BJ (cell line): ENCODE results near the gene TGFBRAP1. TPM values are rescaled to one million over a fixed set of nuclear protein-coding genes. Genes with fewer than 3 reads are reported as not detected.

Experiments used
- CTCF ChIA-PET: fragments of 350-600 bp; formaldehyde crosslinking; extraction: SDS; loops from one replicate; lab custom pipeline; 2021; ENCODE audit warnings: antibody characterized with exemption, inconsistent platforms; lab: Yijun Ruan, JAX
- POLR2A ChIA-PET: fragments of 300-600 bp; sonication (Branson Sonifier 250); formaldehyde crosslinking; extraction: SDS; loops from one replicate; lab custom pipeline; 2021; ENCODE audit warnings: antibody characterized with exemption; lab: Charles Lee
- DNase-seq: peaks from one replicate; pipeline ENCODE4 v3.0.0-alpha.2; 2011; ENCODE audit warnings: low read depth
- H3K27me3 ChIP-seq: 2 replicates; pipeline ENCODE4 v1.6.0; 2011; ENCODE audit warnings: low read length; ENCODE audit not compliant: control insufficient read depth, insufficient read depth
- H3K36me3 ChIP-seq: 2 replicates; pipeline ENCODE4 v1.5.1; 2011; ENCODE audit warnings: low read length; ENCODE audit not compliant: control insufficient read depth, insufficient read depth
- H3K4me3 ChIP-seq: 2 replicates; pipeline ENCODE4 v1.5.1; 2011; ENCODE audit warnings: low read depth, mild to moderate bottlenecking, control low read depth, low read length
- polyA plus RNA-seq: library from polyadenylated mRNA; depleted of rRNA; stranded (reverse); fragments of >200 nt; gene quantifications from 2 replicates; pipeline ENCODE4 v1.2.3, GENCODE V29; 2011
- TF ChIP-seq, protein P1 (sequence below): IDR thresholded peaks from 2 replicates; pipeline ENCODE4 v1.5.1; 2011; ENCODE audit warnings: low read depth, mild to moderate bottlenecking, control low read depth, inconsistent platforms, low read length, moderate library complexity; ENCODE audit not compliant: insufficient read depth

Gene TGFBRAP1
- polyA plus RNA-seq, 1 experiment, result 8.3 TPM

DNA sequence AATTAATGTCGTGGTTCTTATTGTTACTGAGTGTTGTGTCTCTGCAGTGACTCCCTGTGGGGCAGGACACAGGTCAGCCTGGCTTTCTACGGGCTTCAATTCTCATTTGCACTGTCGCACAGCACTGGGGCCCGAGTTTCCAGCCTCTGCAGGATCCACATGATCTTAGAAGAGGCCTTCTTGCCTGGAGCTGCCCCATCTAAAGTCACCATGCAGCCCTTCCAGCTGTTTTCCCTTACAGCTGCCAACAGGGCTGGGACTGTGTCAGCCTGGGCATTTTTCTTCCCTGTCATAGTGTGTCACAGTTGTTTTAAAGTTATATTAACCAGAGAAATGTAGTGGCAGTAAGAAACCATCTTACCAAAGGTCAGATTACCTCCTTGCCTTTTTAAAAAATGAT lies 42.3 kb upstream of the TGFBRAP1 start:
- ChIA-PET POLR2A (no interaction called here), CTCF (interaction anchor here (0.6 to 3.6 kb wide), 4 partner anchors 13 to 151 kb away, joined by 3 to 12 read pairs (median 5); no protein-coding TSS in a partner anchor)
- no peak overlapping the region for H3K4me3 ChIP-seq
- H3K36me3 ChIP-seq, result peaks cover 47% of the 10 kb centered on the region
- no peak for DNase-seq
- no peaks in the 10 kb centered on the region for H3K27me3 ChIP-seq
- TF ChIP-seq, protein P1, sequence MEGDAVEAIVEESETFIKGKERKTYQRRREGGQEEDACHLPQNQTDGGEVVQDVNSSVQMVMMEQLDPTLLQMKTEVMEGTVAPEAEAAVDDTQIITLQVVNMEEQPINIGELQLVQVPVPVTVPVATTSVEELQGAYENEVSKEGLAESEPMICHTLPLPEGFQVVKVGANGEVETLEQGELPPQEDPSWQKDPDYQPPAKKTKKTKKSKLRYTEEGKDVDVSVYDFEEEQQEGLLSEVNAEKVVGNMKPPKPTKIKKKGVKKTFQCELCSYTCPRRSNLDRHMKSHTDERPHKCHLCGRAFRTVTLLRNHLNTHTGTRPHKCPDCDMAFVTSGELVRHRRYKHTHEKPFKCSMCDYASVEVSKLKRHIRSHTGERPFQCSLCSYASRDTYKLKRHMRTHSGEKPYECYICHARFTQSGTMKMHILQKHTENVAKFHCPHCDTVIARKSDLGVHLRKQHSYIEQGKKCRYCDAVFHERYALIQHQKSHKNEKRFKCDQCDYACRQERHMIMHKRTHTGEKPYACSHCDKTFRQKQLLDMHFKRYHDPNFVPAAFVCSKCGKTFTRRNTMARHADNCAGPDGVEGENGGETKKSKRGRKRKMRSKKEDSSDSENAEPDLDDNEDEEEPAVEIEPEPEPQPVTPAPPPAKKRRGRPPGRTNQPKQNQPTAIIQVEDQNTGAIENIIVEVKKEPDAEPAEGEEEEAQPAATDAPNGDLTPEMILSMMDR, result no peak

DNA sequence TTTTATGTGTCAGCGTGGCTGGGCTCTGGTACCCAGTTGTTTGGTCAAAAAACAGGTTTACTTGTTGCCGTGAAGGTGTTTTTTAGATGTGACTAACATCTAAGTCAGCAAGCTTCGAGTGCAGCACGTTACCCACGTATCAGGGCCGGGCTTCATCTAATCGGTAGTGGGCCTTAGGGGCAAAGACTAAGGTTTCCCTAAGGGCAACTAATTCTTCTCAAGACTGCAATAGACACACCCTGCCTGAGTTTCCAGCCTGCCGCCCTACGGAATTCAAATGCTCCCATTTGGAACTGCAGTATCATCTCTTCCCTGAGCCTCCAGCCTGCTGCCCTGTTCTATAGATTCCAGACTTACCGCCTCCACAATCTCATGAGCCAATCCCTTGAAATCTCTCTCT lies 41.6 kb upstream of the TGFBRAP1 start:
- Histone ChIP-seq H3K4me3 (no peak overlapping the region), H3K36me3 (peaks cover 49% of the 10 kb centered on the region), H3K27me3 (no peaks in the 10 kb centered on the region)
- ChIA-PET CTCF (interaction anchor here (1.3 to 1.5 kb wide), 4 partner anchors 22 to 150 kb away, joined by 3 to 7 read pairs (median 3); no protein-coding TSS in a partner anchor), POLR2A (no interaction called here)
- TF ChIP-seq, protein P1, result no peak
- DNase-seq, result no peak

DNA sequence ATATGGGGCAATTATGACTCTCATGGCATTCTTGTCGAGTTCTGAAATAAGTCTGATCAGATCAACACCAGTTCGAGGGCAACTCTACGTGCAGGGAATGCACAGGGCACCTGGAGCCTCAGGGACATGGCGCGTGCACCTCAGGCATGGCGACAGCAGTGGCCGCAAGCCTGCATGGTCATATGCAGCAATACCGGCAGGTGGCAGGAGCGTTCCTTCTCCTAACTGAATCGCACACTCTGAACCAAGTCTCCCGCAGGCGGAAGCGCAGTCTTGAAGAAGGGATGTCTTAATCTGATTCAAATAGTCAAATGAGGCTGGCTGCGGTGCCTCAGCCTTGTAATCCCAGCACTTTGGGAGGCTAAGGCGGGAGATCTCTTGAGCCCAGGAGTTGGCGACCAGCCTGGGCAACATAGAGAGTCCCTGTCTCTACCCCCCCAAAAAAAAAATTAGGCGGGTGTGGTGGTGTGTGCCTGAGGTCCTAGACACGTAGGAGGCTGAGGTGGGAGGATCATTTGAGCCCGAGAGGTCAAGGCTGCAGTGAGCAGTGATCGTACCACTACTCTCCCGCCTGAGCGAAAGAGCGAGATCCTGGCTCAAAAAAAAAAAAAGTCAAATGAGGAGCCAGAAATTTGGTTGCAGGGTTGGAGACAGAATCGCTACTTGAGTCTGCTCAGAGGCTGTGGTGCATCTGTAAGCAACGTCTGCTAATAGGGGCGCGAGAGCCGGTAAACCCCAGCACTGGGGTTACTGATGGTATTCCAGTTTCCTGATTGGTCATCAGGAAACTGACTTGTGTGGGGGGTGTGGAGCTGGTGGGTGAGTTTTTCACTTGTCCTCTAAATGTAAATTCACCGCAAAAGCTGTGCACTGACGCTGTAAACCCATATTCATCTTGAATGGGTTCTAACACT lies 40.5 kb upstream of the TGFBRAP1 start:
- TF ChIP-seq, protein P1, result peak; percentile 88
- Histone ChIP-seq H3K36me3 (peaks cover 49% of the 10 kb centered on the region), H3K27me3 (no peaks in the 10 kb centered on the region), H3K4me3 (no peak overlapping the region)
- CTCF ChIA-PET, result interaction anchor here (0.6 to 3.0 kb wide), 14 partner anchors 10 to 152 kb away, joined by 3 to 33 read pairs (median 4); no protein-coding TSS in a partner anchor
- no peak for DNase-seq
- POLR2A ChIA-PET, result no interaction called here

DNA sequence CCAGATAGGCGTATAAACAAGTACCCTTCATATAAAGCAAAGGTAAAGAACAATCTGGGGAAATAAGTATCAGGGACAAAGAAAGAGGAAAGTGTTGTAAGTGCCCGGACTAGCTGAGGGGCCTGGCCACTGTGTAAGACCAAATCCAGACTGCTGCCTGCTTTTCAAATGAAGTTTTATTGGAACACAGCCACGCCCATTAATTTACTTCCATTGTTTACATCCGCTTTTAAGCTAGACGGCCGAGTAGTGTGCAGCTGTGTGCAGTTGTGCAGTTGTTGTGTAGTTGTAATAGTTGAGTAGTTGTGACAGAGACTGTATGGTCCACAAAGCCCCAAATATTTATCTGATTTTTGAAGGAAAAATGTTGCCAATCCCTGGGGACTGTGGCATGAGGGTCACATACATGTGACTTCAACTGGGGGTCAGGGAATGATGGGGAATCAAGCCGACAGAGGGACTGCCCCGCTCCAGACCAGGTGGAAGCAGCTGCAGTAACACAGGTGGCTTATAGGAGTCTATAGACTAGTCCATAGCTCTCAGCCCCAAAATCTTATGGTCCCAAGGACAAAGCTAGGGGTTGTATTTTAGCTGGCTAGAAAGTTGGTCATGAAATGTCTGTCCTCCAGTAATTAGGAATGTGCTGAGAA lies 39.3 kb upstream of the TGFBRAP1 start:
- ChIA-PET CTCF (interaction anchor here (0.5 to 3.0 kb wide), 16 partner anchors 11 to 662 kb away, joined by 3 to 33 read pairs (median 4); no protein-coding TSS in a partner anchor), POLR2A (no interaction called here)
- TF ChIP-seq, protein P1, result no peak
- no peak overlapping the region for H3K4me3 ChIP-seq
- H3K27me3 ChIP-seq, result no peaks in the 10 kb centered on the region
- no peak for DNase-seq
- peaks cover 51% of the 10 kb centered on the region for H3K36me3 ChIP-seq

DNA sequence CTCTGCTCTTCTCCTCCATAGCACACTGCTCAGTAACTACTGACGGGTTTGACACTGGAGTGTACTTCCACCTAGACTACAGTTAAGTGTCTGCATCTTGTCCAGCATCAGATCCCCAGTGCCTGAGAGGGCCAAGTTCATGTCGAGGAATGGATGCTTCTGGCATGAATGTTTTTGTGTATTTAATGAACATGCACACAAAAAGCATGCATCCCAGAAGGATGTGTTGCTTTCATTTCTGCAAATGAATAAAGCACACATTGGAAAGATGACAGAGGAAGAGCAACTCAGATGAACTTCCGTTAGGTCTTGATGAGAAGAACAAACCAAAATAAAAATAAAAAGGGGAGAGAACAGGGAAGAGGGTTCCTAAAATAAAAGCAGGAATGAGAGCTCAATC lies 35.7 kb upstream of the TGFBRAP1 start:
- TF ChIP-seq, protein P1, result no peak
- CTCF ChIA-PET, result interaction anchor here (1.4 to 5.0 kb wide), 2 partner anchors 20 to 157 kb away, joined by 4 to 24 read pairs; no protein-coding TSS in a partner anchor
- DNase-seq, result no peak
- POLR2A ChIA-PET, result interaction anchor here (0.7 kb wide), 1 partner anchor 10 kb away, joined by 4 read pairs; no protein-coding TSS in a partner anchor
- Histone ChIP-seq H3K36me3 (peaks cover 52% of the 10 kb centered on the region), H3K27me3 (no peaks in the 10 kb centered on the region), H3K4me3 (no peak overlapping the region)
